Neural cell (in vitro differentiated cells): ENCODE results near the gene P4HA2. TPM values are rescaled to one million over a fixed set of nuclear protein-coding genes. Genes with fewer than 3 reads are reported as not detected.

Experiments
- H2AFZ ChIP-seq: fragments of 200-600, 300-800 bp; sonication (generic), shearing (Covaris generic); 2 replicates; pipeline ENCODE4 v1.6.0; 2014; ENCODE audit warnings: low read depth, mild to moderate bottlenecking, antibody characterized with exemption, low read length, moderate library complexity
- H3F3A ChIP-seq: fragments of 200-600 bp; shearing (Covaris generic); 2 replicates; pipeline ENCODE4 v1.6.1; 2016; ENCODE audit warnings: mild to moderate bottlenecking, moderate library complexity, mixed read lengths, antibody characterized with exemption, low read length; ENCODE audit not compliant: insufficient read depth, poor library complexity, severe bottlenecking
- H3K27ac ChIP-seq: fragments of 200-600, 300-800 bp; sonication (generic), shearing (Covaris generic); 2 replicates; pipeline ENCODE4 v1.5.1; 2014; ENCODE audit warnings: mild to moderate bottlenecking, low read length, moderate library complexity
- H3K27me3 ChIP-seq: fragments of 300-800, 200-600 bp; sonication (generic), shearing (Covaris generic); 2 replicates; pipeline ENCODE4 v1.6.0; 2014; ENCODE audit warnings: mild to moderate bottlenecking, low read depth, low read length, moderate library complexity; ENCODE audit not compliant: insufficient read depth
- H3K36me3 ChIP-seq: fragments of 300-800, 200-600 bp; sonication (generic), shearing (Covaris generic); 2 replicates; pipeline ENCODE4 v1.5.1; 2014; ENCODE audit warnings: mild to moderate bottlenecking, antibody characterized with exemption, low read length, moderate library complexity; ENCODE audit not compliant: insufficient read depth
- H3K4me2 ChIP-seq: fragments of 300-800, 200-600 bp; sonication (generic), shearing (Covaris generic); 2 replicates; pipeline ENCODE4 v1.6.0; 2014; ENCODE audit warnings: mild to moderate bottlenecking, low read length
- H3K4me3 ChIP-seq: fragments of 300-800, 200-600 bp; sonication (generic), shearing (Covaris generic); 2 replicates; pipeline ENCODE4 v1.5.1; 2014; ENCODE audit warnings: mild to moderate bottlenecking, low read length, moderate library complexity
- H3K79me2 ChIP-seq: fragments of 200-600 bp; shearing (Covaris generic); replicated peaks from 2 replicates; pipeline ENCODE4 v1.6.0; 2014; ENCODE audit warnings: mild to moderate bottlenecking, low read length, moderate library complexity; ENCODE audit not compliant: insufficient read depth
- H3K9ac ChIP-seq: fragments of 300-800, 200-600 bp; sonication (generic), shearing (Covaris generic); 2 replicates; pipeline ENCODE4 v1.6.1; 2016; ENCODE audit warnings: mild to moderate bottlenecking, low read length, mixed read lengths
- H3K9me2 ChIP-seq: fragments of 200-600 bp; shearing (Covaris generic); 2 replicates; pipeline ENCODE4 v1.6.1; 2016; ENCODE audit warnings: mild to moderate bottlenecking, low read length, mixed read lengths; ENCODE audit not compliant: insufficient read depth
- H3K9me3 ChIP-seq: fragments of 200-600, 300-800 bp; sonication (generic), shearing (Covaris generic); 2 replicates; pipeline ENCODE4 v1.6.1; 2016; ENCODE audit warnings: mild to moderate bottlenecking, mixed run types, low read length, moderate library complexity, mixed read lengths
- H4K20me1 ChIP-seq: fragments of 200-600 bp; shearing (Covaris generic); 2 replicates; pipeline ENCODE4 v1.6.1; 2016; ENCODE audit warnings: mild to moderate bottlenecking, mixed run types; ENCODE audit not compliant: insufficient read depth
- EP300 ChIP-seq: fragments of 450-650 bp; conservative IDR thresholded peaks from 2 replicates; pipeline ENCODE4 v1.6.1; 2014; ENCODE audit warnings: antibody characterized with exemption, mild to moderate bottlenecking, moderate library complexity; ENCODE audit not compliant: poor library complexity, severe bottlenecking
- EZH2 ChIP-seq: fragments of 200-600, 300-800 bp; shearing (Covaris generic), sonication (generic); IDR thresholded peaks from 2 replicates; pipeline ENCODE4 v1.6.1; 2014; ENCODE audit warnings: antibody characterized with exemption, low read length, borderline replicate concordance, mild to moderate bottlenecking; ENCODE audit not compliant: insufficient read depth, poor library complexity, severe bottlenecking
- MXI1 ChIP-seq: fragments of 450-650 bp; conservative IDR thresholded peaks from 2 replicates; pipeline ENCODE4 v1.6.1; 2014; ENCODE audit warnings: antibody characterized with exemption, mild to moderate bottlenecking; ENCODE audit not compliant: poor library complexity, severe bottlenecking
- POLR2AphosphoS5 ChIP-seq: IDR thresholded peaks from 2 replicates; pipeline ENCODE4 v1.6.1; 2012
- RAD21 ChIP-seq: fragments of 450-650 bp; conservative IDR thresholded peaks from 2 replicates; pipeline ENCODE4 v1.6.1; 2014; ENCODE audit warnings: antibody characterized with exemption, mild to moderate bottlenecking, moderate library complexity
- SMC3 ChIP-seq: fragments of 450-650 bp; conservative IDR thresholded peaks from 2 replicates; pipeline ENCODE4 v1.6.1; 2014; ENCODE audit warnings: antibody characterized with exemption, mild to moderate bottlenecking, moderate library complexity; ENCODE audit not compliant: poor library complexity
- TAF1 ChIP-seq: IDR thresholded peaks from 2 replicates; pipeline ENCODE4 v1.6.1; 2012; ENCODE audit warnings: low read depth
- polyA plus RNA-seq: library from polyadenylated mRNA; depleted of rRNA; stranded (reverse); fragments of >200 nt; gene quantifications from 2 replicates; pipeline ENCODE4 v1.2.3, GENCODE V29; 2014
- TF ChIP-seq, protein P1 (sequence below): IDR thresholded peaks from 2 replicates; pipeline ENCODE4 v1.6.1; 2012; ENCODE audit warnings: borderline replicate concordance
- TF ChIP-seq, protein P2 (sequence below): fragments of 450-650 bp; IDR thresholded peaks from 2 replicates; pipeline ENCODE4 v1.5.1; 2014; ENCODE audit warnings: antibody characterized with exemption, mild to moderate bottlenecking, moderate library complexity; ENCODE audit not compliant: poor library complexity, severe bottlenecking

The P4HA2 gene
- polyA plus RNA-seq, 1 donor from 2014 or later, result 1.4 TPM

DNA sequence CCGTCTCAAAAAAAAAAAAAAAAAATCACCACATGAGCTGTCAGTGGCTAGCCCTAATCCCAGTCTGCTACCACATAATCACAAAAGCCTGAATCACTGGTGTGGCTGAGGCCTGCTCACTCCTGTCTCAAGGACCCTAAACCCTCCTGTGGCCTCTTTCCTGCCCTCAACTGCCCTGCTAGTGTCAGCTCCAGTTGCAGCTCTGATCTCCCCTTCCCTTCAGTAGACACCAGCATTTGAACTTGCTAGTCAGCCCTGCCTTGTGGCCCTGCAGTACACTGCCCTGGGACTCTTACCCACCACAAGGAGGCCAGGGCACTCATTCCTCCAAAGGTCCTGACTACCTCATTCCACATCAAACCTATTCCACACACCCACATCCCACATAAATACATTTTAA is 9.5 kb upstream of the P4HA2 start:
- Histone ChIP-seq H4K20me1 (no peaks in the 10 kb centered on the region), H3F3A (no peaks in the 10 kb centered on the region), H3K36me3 (no peaks in the 10 kb centered on the region), H3K9me3 (no peaks in the 10 kb centered on the region), H3K27me3 (no peaks in the 10 kb centered on the region), H3K4me3 (no peak overlapping the region), H3K4me2 (no peak overlapping the region), H3K27ac (no peak overlapping the region), H3K9me2 (no peaks in the 10 kb centered on the region), H2AFZ (no peak overlapping the region), H3K9ac (no peak overlapping the region), H3K79me2 (no peaks in the 10 kb centered on the region)
- TF ChIP-seq SMC3, result no peak
- TF ChIP-seq EP300, result no peak
- no peak for TF ChIP-seq EZH2
- TF ChIP-seq, protein P1, sequence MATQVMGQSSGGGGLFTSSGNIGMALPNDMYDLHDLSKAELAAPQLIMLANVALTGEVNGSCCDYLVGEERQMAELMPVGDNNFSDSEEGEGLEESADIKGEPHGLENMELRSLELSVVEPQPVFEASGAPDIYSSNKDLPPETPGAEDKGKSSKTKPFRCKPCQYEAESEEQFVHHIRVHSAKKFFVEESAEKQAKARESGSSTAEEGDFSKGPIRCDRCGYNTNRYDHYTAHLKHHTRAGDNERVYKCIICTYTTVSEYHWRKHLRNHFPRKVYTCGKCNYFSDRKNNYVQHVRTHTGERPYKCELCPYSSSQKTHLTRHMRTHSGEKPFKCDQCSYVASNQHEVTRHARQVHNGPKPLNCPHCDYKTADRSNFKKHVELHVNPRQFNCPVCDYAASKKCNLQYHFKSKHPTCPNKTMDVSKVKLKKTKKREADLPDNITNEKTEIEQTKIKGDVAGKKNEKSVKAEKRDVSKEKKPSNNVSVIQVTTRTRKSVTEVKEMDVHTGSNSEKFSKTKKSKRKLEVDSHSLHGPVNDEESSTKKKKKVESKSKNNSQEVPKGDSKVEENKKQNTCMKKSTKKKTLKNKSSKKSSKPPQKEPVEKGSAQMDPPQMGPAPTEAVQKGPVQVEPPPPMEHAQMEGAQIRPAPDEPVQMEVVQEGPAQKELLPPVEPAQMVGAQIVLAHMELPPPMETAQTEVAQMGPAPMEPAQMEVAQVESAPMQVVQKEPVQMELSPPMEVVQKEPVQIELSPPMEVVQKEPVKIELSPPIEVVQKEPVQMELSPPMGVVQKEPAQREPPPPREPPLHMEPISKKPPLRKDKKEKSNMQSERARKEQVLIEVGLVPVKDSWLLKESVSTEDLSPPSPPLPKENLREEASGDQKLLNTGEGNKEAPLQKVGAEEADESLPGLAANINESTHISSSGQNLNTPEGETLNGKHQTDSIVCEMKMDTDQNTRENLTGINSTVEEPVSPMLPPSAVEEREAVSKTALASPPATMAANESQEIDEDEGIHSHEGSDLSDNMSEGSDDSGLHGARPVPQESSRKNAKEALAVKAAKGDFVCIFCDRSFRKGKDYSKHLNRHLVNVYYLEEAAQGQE, result no peak
- TF ChIP-seq MXI1, result no peak
- no peak for TF ChIP-seq RAD21
- no peak for TF ChIP-seq TAF1
- TF ChIP-seq POLR2AphosphoS5, result no peak
- TF ChIP-seq, protein P2, sequence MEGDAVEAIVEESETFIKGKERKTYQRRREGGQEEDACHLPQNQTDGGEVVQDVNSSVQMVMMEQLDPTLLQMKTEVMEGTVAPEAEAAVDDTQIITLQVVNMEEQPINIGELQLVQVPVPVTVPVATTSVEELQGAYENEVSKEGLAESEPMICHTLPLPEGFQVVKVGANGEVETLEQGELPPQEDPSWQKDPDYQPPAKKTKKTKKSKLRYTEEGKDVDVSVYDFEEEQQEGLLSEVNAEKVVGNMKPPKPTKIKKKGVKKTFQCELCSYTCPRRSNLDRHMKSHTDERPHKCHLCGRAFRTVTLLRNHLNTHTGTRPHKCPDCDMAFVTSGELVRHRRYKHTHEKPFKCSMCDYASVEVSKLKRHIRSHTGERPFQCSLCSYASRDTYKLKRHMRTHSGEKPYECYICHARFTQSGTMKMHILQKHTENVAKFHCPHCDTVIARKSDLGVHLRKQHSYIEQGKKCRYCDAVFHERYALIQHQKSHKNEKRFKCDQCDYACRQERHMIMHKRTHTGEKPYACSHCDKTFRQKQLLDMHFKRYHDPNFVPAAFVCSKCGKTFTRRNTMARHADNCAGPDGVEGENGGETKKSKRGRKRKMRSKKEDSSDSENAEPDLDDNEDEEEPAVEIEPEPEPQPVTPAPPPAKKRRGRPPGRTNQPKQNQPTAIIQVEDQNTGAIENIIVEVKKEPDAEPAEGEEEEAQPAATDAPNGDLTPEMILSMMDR, result no peak

DNA sequence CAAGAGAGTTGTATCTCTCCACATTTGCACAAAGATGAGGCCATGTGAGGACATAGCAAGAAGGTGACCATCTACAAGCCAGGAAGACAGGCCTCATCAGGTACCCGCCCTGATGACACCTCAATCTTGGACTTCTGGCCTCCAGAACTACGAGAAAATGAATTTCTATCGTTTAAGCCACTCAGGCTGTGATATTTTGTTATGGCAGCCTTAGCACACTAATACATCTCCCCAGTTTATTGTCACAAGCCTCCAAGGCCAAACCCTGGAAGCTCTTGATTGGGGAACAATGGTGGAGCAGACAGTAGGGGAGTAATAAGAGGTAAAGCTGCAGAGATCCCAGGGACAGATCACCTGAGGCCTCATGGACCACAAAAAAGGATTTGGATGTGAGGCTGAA is 7.7 kb upstream of the P4HA2 start:
- H2AFZ ChIP-seq, result no peak overlapping the region
- no peaks in the 10 kb centered on the region for H3K27me3 ChIP-seq
- H3K79me2 ChIP-seq, result no peaks in the 10 kb centered on the region
- no peaks in the 10 kb centered on the region for H3K36me3 ChIP-seq
- no peak overlapping the region for H3K9ac ChIP-seq
- H3K9me2 ChIP-seq, result no peaks in the 10 kb centered on the region
- H3F3A ChIP-seq, result no peaks in the 10 kb centered on the region
- no peak overlapping the region for H3K4me3 ChIP-seq
- H3K4me2 ChIP-seq, result no peak overlapping the region
- TF ChIP-seq SMC3, result no peak
- no peak for TF ChIP-seq EZH2
- no peak for TF ChIP-seq EP300
- TF ChIP-seq, protein P1, result no peak
- no peak for TF ChIP-seq MXI1
- TF ChIP-seq TAF1, result no peak
- H3K9me3 ChIP-seq, result no peaks in the 10 kb centered on the region
- H3K27ac ChIP-seq, result no peak overlapping the region
- H4K20me1 ChIP-seq, result no peaks in the 10 kb centered on the region
